Amniotic stem cell (primary cell): ENCODE data around the gene MMP15.
"Not testable (repeated sequence)": the region's sequence is repeated elsewhere in the genome, so short reads cannot be mapped to it uniquely, and the experiment has no call there.

Experiments
- DNase-seq: peaks from one replicate; lab custom pipeline; 2025; lab: John Stamatoyannopoulos, UW

The MMP15 gene

DNA sequence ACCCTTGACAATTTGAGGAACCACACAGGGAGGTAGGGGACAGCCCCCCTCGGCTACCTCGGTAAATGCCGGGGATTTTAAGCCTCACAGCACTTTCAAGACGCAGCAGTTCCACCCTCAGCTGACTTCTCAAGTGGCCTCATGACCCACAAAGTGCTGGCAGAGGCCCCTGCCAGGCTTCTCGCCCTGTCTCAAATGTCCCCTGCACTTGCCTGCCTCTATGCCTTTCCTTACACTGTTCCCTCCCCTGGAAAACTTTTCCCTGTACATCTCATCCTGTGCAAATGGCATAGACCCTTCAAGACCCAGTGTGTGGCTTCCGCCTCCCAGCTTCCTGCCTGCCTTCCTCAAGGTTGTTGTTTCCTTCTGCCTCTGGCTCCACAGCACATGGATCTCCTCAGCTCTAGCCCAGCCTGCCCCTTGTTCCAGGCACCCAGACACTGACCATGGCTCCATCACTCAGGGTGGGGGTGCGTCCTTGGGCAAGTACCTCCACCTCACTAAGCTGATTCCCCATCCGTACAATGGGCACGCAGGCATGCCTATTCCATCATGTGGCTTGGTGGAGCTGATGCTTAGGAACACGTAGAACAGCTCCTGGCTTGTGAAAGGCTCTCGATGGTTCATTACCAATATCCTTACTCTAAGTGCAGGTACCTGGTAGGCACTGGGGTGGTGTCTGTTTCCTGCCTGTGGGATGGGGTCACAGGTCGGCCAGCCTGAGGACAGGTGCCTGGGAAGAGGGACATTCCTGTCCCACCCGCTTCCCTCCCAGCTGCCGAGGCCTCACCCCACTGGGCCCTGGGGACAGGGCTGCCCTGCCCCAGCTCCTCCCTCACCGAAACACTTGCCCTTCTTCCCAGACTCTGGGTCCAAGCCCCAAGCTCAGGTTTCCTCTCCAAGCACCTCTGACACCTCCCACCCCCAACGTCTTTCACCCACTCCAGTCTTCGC, 24.0 kb downstream of the MMP15 start:
- DNase-seq = no peak

DNA sequence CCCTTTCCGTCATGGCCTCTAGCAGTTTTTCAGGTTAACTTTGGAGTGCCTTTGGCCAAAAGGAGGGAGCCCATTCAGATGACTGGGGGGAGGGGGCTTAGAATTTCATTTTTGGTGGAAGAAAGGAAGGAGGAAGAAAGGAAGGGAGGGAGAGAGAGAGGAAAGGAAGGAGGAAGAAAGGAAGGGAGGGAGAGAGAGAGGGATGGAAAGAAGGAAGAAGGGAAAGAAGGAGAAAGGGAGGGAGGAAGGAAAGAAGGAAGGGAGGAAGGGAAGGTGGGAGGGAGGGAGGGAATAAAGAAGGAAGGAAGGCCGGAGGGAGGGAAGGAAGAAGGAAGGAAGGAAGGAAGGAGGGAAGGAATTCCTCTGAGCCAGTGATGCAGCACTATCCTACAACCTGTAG, 25.7 kb downstream of the MMP15 start:
- no peak for DNase-seq

DNA sequence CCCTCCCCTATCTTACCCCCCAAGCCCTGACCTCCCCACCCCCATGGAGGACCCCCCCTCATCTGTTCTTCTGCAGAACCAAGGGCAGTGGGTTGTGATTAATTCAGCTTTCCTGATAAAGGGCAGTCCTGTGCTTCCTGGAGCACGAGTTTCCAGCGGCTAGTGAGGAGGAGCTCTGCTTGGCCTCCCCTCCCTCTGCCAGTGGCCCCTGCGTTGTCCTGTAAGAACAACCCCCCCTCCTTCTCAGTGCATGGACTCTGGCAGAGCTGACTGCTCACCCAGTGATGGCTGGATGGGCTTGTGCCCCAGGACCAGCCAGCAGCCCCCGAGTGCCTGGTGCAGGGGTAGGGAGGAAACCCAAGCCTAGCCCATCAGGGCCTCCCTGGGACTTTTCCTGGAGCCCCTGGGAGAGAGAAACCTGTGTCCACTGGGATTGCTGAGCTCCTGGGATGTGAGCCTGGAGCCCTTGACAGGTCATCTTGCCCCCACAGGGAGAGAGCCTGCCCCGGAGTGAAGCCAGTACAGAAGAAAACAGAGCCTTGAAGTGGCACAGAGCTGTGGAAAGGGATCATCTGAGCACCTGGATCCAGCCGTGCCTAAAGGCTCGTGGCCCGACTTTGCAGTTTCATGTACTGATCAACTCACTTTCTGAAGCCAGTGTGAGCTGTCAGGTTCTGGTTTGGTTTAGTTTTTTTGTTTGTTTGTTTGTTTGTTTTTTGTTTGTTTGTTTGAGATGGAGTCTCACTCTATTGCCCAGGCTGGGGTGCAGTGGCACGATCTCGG, 26.5 kb downstream of the MMP15 start:
- DNase-seq = no peak

DNA sequence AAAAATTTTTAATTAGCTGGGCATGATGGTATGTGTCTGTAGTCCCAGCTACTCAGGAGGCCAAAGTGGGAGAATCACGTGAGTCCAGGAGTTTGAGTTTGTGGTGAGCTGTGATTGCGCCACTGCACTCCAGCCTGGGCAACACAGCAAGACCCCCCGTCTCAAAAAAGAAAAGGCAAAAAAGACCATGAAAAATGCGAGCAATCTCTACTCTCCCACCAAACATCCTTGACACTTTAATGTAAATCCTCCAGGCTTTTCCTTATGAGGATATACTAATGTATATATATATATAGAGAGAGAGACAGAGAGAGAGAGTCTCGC, 28.1 kb downstream of the MMP15 start:
- DNase-seq = no peak

DNA sequence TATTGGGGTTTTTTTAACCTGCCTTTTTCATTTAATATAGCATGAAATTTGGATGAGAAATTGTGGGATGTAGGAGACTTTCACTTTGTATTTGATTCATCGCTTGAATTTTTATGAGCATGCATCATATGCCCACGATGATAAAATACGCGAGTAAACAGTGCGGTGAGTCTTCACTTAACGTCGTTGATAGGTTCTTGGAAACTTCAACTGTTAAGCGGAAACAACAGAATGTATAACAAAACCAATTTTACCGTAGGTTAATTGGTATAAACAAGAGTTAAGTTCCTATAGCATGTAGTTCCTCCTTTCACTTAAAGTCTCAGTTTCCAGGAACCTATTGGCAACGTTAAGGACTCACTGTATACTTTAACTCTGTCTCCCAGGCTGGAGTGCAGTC, 28.7 kb downstream of the MMP15 start:
- DNase-seq = no peak

DNA sequence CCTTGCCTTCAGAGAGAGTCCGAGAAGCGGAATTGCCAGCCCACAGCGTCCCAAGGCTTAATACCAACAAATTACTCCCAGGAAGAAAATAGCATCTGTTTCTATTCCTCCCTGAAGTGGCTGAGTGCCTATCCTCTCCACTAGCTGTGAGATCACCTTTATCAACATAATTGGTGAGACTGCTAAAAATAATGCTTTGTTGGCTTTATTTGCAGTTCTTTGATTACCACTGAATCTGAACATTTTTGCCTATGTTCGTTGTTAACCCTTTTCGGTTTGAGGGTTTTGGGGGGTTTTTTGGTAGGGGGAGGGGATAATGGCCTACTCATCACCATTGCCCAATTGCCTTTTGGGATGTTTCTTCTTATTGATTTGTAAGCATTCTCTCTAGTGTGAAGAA, 31.0 kb downstream of the MMP15 start:
- no peak for DNase-seq

DNA sequence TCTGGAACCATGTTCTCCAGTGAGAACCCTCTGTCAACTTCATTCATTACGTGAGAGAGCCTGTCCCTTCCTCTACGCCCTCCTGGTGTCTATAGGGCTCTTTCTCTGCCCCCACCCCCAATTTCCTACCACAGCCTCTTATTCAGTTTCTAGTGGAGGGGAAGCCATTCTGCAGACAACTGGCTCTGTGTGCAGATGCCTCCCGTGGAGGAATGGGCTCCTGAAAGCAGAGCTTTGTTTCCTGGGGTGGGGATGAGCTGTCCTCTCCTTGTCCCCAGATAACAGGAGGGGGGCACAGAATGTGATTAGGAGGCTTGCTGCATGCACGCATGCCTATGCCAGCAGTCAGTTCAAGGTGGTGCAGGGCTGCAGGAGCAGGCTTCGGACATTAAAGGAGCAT, 31.6 kb downstream of the MMP15 start:
- DNase-seq = no peak

DNA sequence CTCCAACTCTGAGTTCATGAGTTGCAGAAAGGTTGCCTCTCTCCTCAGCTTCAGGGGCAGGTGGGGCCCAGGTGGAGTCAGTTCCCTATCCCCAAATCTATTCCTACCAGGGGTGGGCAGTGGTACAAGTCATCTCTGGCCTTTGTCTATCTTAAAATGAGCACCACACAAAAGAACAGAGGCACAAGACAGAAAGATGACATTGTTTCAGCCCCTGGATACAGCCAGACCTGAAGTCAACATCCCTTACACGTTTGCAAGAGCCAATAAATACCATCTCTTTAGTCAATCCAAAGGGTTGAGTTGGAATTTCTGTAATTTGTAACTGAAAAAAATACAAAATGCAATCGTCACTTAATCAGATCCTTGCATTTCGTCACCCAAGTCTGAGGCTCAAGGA, 32.2 kb downstream of the MMP15 start:
- DNase-seq = no peak

DNA sequence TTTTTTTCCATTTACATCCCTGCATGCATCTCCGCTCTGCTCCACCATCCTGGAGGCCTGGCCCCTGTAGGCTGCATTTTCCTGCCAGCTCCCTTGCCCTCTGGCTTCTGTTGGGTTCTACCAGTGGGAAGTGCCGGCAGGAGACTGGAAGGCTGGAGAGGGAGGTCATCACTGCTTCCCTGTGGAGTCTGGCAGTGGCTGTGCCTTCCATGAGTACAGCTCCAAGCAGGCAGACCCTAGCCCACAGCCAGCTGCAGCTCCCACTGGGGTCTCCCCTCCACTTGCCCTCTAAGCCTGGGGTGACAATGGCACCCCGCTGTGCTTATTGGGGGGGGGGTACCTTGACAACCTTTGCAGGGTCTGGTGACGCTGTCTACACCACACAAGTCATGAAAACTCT, 37.3 kb downstream of the MMP15 start:
- no peak for DNase-seq

DNA sequence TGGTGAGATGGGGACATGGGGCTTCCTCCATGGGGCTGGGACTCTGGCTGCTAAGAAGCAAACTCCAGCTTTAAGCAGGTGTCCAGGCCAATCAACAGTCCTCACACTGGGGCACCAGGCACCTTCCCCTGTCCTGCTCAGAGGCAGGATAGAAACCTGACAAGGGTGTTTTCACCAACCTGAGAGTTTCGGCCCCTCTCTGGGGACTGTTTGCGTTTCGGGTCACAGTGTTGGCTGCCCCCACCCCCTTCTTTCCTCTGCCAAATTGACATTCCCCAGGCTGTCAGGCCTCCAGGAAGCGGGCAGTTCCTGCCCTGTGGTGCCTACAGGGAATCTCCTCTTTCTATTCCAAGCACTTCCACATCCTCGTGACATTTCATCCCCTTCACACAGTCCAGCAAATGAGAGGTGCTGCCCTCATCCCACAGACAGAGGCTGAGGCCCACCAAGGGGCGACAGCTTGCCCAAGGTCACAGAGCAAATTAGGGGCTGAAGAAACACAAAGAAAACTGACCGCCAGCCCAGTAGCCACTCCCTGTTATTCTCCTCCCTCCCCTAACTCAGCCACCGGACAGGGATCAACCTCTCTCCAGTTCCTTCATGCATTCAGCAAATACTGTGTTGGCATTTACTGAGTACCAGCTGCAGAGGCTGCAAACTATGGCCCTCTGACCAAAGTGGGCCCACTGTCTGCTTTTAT, 38.0 kb downstream of the MMP15 start:
- DNase-seq = no peak

DNA sequence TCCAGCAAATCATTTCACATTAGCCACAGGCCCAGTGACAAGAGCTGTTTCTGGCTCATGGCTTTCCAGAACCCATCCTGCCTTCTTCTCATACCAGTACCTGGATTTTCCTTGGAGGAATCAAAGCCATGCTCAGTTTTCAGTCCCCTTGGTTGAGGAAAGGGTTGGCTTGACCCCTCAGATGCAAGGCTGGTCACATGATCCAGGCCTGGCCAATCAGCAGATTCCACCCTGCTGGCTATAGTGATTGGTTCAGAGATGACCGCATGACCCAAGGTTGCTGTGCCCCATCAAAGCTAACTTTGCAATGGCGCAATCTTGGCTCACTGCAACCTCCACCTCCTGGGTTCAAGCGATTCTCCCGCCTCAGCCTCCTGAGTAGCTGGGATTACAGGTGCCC, 45.0 kb downstream of the MMP15 start:
- DNase-seq = no peak

DNA sequence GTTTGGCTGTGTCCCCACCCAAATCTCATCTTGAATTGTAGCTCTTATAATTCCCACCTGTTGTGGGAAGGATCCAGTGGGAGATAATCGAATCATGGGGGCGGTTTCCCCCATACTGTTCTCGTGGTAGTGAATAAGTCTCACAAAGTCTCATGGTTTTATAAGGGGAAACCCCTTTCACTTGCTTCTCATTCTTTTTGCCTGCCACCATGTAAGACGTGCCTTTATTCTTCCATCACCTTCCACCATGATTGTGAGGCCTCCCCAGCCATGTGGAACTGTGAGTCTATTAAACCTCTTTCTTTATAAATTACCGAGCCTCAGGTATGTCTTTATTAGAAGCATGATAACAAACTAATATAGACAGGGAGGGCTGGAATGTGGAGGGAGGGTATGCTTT, 46.6 kb downstream of the MMP15 start:
- DNase-seq = not testable (repeated sequence)

DNA sequence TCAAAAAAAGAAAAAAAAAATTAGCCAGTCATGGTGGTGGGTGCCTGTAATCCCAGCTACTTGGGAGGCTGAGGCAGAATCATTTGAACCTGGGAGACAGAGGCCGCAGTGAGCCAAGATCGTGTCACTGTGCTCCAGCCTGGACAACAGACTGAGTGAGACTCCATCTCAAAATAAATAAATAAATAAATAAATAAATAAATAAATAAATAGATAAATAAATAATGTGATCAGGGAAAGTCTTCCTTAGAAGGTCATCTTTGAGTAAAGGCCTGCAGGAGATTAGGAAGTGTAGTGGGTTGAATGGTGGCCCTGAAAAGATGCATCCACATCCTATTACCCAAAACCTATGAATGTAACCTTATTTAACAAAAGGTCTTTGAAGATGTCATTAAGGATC, 47.5 kb downstream of the MMP15 start:
- not testable (repeated sequence) for DNase-seq

DNA sequence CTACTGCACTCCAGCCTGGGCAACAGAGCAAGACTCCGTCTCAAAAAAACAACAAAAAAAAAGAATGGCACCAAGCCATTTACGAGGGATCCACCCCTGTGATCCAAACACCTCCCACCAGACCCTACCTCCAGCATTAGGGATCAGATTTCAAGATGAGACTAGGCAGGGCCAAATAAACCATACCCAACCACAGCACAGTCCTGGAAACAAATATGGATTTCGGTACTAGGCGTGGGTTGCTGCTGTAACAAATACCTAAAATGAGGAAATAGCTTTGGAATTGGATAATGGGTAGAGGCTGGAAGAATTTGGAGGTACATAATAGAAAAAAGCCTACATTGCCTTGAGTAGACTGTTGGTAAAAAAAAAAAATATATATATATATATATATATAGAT, 49.1 kb downstream of the MMP15 start:
- no peak for DNase-seq

DNA sequence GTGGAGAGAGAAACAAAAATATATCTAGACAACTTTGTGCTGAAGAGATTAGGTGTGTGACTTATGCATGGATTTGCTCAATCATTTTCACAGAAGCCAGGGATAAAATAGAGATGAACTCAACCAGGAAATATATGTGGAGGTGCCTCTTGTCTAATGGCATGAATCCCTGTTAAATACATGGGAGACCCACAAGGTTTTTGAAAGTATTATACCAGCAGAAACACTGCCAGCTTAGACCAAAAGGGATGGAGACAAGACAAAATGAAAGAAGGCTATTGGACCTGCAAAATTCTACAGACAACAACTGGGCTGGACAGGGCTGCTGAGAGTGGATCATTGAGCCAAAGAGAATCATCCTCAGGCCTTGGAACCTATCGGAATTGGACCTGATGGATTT, 51.0 kb downstream of the MMP15 start:
- no peak for DNase-seq

DNA sequence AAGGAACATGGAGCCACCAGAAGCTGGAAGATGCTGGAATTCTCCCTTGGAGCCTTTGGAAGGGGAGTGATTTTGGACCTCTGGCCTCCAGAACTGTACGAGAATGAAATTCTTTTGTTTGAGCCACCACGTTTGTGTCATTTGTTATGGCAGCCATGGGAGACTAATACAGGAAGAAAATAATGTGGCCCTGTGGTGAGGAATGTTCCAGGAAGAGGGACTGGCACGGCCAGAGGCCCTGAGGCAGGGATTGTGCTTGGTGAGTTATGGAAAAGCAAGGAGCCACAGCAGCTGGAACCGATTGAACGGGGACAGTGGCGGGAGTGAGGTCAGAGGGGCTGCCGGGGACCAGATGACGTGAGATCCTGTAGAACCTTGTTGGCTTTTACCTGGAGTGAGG, 52.2 kb downstream of the MMP15 start:
- DNase-seq = no peak

DNA sequence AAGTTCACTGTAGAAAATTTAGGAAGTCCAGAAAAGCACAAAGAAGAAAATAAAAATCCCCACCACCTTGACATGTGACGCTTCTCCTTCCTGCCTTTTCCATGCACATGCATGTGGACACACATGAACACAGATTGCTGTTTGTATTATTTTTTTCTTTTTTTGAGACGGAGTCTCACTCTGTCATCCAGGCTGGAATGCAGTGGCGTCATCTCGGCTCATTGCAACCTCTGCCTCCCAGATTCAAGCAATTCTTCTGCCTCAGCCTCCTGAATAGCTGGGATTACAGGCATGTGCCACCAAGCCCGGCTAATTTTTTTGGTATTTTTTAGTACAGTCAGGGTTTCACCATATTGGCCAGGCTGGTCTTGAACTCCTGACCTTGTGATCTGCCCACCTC, 55.1 kb downstream of the MMP15 start:
- not testable (repeated sequence) for DNase-seq

DNA sequence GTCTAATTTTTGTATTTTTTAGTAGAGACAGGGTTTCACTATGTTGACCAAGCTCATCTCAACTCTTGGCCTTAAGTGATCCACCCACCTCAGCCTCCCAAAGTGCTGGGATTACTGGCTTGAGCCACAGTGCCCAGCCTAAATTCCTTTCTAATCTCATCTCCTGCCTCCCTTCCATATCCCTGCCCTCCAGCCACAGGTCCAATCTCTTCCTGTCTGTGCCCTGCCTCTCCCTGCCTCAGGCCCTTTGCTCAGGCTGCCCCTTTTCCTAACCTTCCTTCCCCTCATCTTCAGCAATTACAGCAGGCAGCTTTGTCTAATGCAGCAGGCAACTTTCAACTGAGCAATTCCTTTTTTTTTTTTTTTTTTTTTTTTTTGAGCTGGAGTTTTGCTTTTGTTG, 56.8 kb downstream of the MMP15 start:
- no peak for DNase-seq

DNA sequence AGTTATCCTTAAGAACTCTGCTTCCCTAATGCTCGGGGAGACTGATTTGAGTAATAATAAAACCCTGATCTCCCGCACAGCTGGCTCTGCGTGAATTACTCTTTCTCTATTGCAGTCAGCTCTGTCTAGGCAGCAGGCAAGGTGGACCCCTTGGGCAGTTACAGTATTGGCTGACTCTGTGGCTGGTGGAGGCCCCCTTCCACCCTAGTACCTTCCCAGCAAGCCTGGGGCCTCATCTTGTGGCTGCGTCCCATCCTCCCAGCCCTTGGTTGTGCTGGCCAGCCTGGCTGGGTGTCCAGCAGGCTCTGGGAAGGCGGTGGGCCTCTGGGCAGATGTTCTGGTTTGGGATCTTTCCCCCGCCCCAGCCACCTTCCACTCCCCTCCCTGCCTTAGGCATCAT, 59.1 kb downstream of the MMP15 start:
- DNase-seq = no peak

DNA sequence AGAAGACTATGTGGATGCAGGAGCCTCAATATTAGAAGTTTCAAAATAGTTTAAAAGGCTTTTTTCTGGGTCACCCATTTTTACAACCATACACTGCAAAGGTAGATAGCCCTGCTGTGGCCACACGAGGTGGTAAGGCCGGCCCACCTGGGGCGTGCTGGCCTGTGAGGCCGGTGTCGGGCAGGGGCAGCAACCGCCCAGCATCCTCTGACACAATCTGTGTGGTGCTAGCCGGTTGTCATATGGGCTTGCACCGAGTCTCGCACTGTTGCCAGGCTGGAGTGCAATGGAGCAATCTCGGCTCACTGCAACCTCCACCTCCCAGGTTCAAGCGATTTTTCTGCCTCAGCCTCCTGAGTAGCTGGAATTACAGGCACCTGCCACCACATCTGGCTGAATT, 59.6 kb downstream of the MMP15 start:
- no peak for DNase-seq

DNA sequence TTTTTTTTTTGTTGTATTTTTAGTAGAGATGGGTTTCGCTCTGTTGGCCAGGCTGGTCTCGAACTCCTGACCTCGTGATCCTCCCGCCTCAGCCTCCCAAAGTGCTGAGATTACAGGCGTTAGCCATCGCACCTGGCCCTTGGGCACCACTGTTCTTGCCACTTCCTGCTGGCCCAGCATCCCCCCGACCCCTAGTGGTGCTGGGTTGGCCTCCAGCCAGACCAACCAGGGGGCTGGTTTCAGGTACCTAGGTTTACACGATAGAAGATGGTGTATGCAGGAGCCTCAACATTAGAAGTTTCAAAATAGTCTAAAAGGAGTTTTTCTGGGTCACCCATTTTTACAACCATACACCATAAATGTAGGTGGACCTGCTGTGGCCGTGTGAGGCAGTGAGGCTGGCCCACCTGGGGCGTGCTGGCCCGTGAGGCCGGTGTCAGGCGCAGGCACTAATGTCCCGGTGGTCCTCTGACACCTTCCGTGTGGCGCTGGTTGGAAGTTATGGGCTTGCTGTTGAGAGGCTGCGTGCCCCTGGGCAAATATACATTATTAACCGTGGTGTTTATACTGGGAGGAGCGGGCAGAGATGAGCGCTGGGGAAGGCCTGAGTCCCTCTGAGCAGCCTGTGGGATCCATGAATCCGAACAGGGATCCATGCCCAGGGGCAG, 60.2 kb downstream of the MMP15 start:
- DNase-seq = no peak
